Ishikawa (cell line): ENCODE data around the gene ZNF618.

Experiments used
- CEBPB ChIP-seq: IDR thresholded peaks from 2 replicates; pipeline ENCODE4 v1.6.1; 2012
- EP300 ChIP-seq: IDR thresholded peaks from 2 replicates; pipeline ENCODE4 v1.6.1; 2012; ENCODE audit warnings: borderline replicate concordance
- FOXM1 ChIP-seq: IDR thresholded peaks from 2 replicates; pipeline ENCODE4 v1.6.1; 2012; ENCODE audit warnings: low read depth, borderline replicate concordance

GRCh38 chr9:114031037-114031630 lies 155.0 kb downstream of the ZNF618 start:
- TF ChIP-seq CEBPB (no peak), EP300 (no peak), FOXM1 (no peak)
